NOMO-1 (cell line): ENCODE measurements around the gene NKX2-3.

Experiments
- DNase-seq, 2 experiments: peaks; one replicate each; lab custom pipeline; 2025; ENCODE audit not compliant: unreplicated experiment in 2 of 2; lab: John Stamatoyannopoulos, UW

Gene NKX2-3

DNA sequence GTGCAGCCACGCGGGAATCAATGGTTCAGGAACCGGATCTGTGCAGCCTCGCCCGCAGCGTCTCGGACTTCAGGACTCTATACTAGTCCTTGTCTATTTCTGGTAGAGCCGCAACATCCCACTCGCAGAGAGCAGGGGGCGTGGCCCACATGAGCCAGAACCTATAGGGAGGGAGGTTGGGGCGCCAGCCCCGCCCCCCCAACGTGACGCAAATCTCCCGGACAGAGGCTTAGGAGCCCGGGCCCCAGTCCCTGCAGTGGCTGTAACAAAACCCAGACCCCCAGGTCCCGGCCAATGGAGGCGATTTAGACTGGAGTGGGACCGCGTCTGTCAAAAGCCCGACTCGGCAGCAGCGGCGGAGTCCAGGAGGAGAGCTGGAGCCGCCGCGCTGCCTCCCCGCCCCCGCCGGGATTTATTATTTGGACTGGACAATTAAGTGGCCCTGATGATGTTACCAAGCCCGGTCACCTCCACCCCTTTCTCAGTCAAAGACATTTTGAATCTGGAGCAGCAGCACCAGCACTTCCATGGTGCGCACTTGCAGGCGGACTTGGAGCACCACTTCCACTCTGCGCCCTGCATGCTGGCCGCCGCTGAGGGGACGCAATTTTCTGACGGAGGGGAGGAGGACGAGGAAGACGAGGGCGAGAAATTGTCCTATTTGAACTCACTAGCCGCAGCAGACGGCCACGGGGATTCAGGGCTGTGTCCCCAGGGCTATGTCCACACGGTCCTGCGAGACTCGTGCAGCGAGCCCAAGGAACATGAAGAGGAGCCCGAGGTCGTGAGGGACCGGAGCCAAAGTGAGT lies at the start of gene NKX2-3:
Gene NKX2-3 (plus strand): TSS at position 256 of the 809 bp plus-strand sequence. CDS start 190 bp downstream, at position 446.
- DNase-seq: peak in 1 of 2 experiments; percentile 17

DNA sequence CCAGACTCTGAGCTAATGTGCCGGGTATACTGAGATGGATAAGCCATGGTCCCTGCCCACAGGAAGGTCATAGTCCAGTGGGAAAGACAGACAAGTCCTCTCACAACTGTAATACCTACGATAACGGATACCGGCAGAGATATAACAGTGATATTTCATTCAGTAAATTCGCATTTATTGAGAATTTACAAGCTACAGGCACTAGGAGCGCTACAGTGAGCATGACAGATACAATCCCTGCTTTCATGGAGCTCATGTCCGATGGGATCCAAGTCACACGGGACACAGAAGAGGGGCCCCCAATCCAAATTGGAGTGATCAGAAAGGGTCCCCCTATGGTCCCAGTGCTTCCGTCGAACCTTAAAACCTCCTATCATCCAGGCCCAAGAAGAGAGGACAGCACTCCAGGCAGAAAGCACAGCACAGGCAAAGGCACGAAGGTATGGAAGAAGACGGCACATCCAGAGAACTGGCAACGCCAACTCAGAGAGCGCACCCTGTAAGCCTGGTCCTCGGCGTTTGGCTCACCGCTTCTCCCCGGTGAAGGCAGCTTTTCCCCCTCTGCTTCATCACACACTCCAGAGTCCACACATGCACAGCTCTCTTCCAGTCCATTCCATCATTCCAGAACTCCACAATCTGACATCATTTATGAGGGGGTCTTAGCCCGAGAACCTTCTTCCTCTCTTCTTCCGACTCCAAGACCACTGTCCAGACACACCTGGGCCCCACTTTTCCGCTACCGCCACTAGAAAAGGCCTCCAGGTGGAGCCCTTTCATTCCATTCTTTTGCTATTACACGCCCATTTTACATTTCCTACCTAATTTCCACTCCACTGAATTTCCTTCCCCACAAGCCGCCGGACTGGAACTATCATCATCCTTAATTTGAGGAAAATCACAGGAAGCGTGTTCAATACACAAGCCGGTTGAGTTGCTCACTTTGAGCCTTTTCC lies 47.8 kb upstream of the NKX2-3 start:
- no peak for DNase-seq

DNA sequence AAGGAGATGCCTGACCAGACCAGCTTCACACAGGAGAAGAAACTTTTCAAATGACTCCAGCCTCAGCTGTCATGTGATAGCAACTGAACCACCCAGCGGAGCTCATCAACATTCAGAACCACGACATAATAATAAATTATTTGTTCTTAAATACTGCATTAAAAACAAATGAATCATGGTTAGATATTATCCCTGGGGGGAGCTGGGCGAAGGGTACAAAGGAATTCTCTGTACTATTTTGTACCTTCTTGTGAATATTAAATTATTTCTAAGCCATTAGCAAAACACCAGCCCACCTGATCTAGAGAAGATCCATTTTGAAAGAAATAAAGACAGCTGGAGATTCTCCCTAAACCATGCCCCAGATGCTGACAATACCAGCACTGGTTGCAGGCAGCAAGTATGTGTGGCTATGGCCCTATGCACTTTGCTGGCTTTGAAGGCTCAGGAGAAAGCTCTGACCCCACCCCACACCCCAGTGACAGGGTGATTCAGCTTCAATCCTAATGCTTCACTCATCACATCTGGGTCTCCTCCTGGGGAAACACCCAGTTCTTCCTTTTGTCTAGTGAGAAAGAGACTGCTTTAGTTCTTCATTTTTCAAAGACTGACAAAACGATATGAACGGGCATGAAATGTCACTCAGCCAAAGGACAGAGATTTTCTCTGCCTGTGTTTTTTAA lies 45.5 kb upstream of the NKX2-3 start:
- no peak for DNase-seq

DNA sequence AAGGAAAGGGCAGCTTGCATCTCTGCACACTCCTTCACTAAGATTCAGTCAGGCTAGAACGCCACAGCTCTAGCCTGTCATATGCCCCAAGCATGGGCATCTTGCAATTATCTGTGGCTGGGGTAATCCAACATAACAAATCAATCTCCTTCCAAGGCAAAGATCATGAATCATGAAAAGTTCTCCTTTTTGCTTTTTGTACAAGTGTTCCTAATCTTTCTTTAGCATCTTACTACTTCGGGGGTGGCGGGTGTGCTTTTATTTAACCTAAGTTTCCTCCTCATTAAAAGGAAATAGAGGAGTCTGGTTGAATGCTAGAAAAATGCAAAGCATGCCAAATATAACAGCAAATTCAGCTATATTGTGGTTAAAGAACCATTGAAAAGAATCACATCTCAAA lies 43.5 kb upstream of the NKX2-3 start:
- no peak for DNase-seq

DNA sequence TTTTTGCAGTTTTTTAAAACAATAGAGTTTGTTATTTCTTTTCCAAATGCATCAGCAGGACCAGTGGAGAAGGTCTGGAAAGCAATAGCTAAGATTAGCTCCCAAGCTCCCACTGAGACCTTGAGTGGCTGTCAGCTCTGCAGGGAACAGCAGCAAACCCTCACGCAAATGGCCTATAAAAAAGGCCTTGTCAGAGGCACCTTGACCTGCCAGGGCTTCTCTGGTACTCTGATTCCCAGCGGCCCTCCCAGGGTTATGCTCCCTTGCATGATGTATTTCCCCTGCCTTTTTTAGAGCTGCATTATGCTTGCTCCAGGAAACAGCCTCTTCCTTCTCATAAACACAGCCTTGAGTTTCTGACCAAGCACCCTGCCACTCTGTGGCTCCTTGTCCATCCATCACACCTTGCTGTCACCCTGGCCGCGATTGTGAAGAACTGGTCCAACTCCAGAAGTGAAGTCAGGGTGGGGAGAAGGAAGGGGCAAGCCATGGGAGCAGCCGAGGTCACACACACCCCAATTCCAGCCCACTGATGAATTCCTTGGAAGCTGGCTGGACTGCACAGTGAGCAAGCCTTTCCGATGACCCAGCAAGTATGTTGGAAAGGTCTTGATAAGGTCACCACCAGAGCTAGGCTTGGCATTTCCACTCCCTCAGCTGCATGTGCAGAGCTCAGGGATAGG lies 35.3 kb upstream of the NKX2-3 start:
- no peak for DNase-seq

DNA sequence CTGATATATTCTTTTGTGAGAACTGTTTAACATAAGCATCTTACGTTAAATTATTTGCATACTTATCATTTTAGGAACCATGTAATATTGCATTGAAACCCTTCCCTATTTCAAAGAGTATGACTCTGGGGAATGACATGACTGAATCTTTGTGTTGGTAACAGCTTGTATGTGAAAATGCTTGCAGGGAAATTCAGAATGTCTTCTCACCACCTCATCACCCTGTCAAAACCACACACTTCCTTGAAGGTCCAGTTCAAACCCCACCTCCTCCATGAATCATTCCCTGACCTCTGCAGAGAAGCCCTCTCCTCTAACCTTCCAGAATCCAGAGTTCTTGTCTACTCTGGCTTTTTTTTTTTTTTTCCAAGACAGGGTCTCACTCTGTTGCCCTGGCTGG lies 26.3 kb upstream of the NKX2-3 start:
- no peak for DNase-seq

DNA sequence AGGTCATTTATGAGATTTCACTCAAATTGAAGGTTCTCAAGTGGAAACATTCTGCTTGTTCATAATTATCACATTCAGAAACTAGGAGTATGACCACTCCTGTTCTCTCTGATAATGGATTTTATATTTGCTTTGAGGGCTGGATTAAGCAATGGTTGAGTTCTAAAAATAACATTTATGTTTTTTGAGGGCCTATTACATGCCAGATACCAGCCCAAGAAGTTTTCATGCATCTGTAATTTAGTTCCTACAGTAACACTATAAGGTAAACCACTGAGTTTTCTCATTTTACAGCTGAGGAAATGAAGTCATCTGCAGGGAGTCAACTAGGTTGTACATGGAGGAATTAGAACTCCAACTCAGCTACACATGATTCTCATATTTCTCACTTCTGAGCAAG lies 25.5 kb upstream of the NKX2-3 start:
- no peak for DNase-seq

DNA sequence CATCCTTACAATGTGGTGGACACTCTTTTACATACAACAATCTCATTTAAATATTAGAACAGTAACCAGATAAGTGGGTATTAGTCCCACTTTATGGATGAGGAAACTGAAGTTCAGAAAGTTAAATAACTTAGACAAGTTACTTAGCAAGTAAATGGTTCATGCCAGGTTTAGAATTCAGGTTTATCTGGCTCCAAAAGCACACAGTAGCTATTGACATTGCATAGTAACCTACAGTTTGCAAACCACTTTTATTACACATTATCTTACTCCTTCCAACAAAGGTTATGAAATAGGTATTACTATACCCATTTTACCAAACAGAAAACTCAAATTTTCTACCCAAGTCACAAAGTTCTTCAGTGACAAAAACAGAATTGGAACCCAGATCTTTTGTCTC lies 19.7 kb upstream of the NKX2-3 start:
- no peak for DNase-seq

DNA sequence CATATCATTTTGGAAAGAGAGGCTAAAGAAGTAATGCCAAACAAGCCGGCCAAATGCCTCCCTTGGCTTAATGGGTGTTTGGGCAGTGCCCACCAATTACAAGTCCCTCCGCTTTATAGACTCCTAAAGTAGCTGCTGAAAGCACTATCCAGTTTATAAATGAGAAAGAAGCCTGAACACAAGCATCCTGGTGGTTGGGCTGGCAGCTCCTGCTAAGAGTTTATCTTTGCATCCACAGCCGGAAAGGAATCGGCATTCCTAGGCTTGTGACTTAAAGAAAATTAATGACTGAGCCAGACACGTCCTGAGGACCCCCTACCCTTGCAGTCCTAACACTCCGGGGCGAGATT lies 13.1 kb upstream of the NKX2-3 start:
- no peak for DNase-seq

DNA sequence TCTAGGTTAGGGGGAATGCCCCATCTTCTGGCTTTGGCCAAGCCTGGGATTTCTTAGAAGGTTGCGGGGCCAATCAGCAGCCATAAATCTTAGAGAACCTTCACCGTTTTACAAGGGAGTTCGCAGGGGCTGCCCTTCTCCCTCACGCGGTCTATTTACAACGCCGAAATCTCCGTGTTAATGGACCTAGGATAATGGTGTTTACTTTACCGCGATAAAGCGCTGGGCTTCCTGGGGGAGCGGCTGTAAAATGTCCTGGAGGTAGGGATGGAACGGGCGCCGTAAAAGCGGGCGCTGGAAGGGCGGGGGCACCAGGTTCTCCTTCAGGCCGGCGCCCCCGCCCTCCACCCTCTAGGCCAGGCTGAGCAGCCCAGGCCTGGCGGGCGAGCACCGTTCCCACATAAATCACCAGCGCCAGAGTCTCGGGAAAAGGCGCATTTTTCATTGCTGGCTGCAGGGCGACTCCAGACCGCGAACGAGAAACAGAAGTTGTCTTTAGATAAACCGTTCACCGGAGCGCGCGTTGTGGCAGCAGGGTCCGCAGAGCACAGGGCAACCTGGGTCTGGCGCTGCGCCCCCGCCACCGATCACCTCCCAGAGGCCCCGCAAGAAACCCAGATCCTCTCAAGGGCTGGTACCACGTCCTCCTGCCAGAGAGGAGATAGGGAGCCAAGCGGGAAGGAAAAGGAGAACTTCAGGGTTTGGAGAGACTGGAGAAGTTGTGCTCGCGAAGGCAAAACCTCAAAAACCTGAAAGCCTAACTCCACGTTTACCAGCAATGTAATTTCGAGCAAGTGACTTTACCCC lies 12.5 kb upstream of the NKX2-3 start:
- no peak for DNase-seq

DNA sequence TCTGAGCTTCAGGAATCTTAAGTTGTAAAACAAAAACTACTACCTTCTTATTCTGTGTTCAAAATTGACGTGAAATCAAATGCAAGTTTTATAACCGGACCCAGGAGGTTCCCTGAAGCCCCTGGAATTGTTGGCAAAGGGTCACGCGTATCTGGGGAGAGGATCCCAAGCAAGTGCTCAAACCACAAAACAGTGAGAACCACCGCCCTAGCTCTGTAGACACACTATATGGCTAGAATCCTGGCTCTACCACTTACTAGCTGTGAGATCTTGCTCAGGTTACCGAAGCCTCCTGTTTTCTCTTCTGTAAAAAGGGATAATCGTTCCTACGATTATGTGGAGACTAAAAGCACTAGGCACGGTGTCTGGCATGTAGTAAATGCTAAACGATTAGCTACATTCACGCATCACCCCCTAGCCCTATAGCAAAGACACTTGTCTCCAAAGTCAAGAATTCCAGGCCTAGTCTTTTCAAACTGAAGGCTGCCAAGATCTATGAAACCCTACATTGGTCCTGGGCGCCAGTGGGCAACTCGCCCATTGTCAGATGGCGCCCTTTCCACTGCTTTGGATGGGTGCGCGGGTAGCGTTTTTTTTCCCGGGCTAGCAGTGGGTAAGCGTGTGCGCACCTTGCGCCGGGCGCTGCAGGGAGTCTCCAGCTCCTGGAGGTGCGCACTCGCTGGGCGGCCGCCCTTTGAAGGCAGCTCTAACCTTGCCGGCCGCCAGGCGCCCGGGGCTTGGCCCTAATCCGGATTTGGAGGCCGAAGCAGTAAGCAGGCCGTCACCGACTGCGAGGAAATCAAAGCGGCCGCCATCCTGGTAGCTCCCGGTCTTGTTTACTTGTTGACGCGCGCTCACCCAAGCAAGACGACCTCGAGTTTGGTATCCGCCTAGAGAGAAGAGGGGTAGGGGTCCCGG lies 11.6 kb upstream of the NKX2-3 start:
- DNase-seq: no peak

DNA sequence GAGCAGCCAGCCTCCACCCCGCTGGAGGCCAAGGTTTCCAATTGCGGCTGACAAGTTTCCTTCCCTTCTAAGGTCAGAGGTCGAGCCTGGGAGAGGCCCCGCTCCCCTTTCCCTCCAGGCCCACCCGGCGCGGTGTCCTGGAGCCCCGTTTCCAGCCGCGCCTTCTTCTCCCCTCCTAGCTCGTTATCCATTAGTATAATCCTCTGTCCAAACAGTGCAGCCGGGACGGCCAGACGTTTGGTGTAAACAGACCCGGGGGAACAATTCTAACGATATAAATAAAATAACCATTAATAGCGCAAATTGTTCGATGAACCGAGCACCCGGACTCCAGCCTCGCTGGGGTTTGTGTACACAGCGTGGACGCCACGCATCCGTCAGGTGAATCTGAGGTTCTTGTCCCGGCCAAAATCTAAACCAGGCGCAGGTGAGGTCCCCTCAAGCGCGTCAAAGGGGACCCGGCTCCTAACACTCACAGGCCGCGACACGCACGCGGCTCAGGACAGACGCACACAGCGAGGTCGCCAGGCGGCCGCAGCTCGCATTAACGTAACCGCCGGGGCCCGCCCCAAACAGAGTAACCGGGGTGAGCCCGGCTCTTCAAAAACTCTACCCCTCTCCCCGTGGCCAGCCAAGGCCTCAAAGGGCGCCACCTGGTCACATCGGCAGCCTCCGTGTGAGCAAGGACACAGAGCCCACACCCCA lies 10.8 kb upstream of the NKX2-3 start:
- no peak for DNase-seq

DNA sequence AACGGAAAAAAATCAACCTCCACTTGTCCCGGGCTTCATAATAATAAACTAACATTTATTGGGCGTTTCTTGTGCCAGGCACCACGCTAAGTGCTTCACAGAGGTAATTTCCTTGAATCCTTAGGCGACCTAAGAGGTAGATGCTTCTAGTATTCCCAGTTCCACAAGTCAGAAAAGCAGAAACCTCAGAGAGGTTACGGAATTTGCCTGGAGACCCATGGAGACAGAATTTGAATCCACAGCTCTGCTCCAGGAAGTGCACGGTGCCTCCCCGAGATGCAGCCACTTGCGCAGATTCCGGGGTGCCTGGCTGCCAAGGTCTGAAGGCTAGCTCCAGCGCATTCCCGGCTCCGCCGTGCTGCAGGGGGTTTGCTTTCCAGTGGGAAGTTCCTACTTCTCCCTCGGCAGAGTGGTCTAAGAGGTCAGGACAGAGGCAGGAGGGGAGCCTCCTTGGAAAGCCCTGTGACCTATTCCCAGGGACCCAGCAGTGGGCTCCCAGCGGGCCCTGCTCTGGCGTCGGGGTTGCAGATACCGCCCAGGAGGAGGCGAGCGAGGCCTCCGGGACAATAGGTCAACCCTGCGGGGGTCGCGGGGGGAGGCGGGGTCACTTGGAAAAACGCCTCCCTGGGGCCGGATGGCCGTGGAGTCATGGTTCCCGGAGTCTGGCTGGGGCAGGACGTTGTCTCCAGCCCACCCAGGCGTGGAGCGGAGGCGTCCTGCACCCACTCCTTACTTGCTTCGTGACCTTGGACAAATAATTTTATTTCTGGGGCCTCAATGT lies 10.1 kb upstream of the NKX2-3 start:
- DNase-seq: no peak

DNA sequence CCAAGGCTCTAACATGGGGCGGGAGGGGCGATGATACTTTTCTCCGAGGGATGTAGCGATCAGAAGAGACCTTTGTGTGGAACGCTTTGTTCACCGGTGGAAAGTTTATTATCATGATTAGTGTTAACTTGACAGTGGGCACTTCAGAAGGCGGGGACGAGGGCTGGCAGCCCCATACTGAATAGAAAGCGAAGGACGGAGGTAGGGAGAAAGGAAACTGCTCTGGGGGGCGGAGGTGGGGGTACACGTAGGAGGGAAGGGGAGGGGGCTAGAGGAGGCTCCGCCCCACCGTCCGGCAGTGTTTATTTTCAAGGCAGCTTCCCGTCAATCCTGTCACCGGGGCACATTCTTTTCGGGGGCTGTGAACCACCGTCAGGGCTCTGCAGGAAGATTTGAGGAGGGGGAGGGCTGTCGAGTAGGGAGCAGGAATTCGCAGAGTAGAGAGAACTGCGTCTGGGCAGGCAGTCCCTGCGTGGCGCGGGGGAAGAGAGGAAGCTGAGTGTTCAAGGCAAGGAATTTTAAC lies 9.4 kb upstream of the NKX2-3 start:
- DNase-seq: no peak

DNA sequence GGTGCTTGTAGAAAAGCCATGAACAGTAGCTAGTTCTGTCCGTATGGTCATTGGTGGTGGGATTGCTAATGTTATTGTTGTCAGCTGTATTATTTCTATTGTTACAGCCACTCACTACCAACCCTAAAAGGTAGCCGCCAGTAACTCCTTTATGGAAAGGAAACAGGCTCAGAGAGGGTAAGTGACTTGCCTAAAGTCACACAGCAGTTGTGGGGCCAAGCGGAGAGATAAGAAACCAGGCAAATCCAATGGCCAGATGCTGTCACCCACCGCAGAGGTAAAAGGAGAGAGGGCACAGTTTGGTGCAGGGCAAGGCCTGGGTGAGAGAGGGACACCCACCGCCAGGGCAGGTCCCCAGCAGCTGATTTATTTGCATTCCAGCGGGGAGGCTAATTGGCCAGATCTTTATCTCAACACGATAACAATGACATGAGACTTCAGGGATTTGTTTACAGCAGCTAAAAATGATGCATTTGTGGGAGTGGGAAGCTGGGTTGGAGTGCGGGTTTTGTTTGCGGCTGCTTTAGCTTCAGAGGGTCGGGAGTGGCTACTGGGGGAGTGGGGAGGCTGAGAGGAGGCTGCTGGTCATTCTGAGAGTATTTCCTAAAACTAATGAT lies 8.6 kb upstream of the NKX2-3 start:
- no peak for DNase-seq

DNA sequence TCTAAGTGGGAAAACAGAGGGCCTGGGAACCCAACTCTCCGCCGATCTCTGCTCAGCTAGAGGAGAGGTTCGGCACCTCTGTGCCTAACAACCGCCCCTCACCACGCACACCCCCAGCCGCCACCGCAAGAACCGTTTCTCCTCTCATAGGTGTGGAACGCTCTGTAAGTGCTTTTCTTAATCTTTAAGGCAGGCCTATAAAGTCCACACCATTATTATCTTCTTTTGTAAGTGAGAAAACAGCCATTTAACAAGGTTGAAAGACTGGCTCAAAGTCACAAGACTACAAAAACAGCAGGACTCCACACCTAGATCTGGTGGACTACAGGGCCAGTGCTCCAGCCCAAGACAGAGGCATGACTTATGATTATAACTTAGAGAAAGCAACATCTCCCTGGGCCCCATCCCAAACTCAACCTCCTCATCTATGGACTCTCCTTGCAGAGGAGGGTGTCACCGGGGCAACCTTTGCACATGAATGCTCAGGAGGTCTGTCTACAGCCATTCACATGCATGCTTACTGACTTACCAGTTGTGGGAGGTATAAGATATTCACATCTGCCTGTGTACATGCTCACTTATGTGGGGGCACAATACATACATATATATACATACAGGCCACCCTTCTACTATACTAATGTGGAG lies 7.9 kb upstream of the NKX2-3 start:
- DNase-seq: no peak
